Neural progenitor cell (in vitro differentiated cells): ENCODE measurements around the gene UGT1A1. TPM values are rescaled to one million over a fixed set of nuclear protein-coding genes. Genes with fewer than 3 reads are reported as not detected.

Source experiments
- DNase-seq: peaks from one replicate; pipeline ENCODE4 v3.0.0-alpha.2; 2016; ENCODE audit warnings: low spot score
- H2AFZ ChIP-seq: fragments of 200-600 bp; sonication (generic); replicated peaks from 2 replicates; pipeline ENCODE4 v1.6.1; 2016; ENCODE audit warnings: antibody characterized with exemption
- H3F3A ChIP-seq: fragments of 200-600 bp; sonication (generic); 2 replicates; pipeline ENCODE4 v1.6.1; 2016; ENCODE audit warnings: antibody characterized with exemption, low read depth
- H3K27ac ChIP-seq: fragments of 200-600 bp; sonication (generic); 2 replicates; pipeline ENCODE4 v1.5.1; 2016; ENCODE audit warnings: mild to moderate bottlenecking
- H3K27me3 ChIP-seq: fragments of 200-600 bp; sonication (generic); 2 replicates; pipeline ENCODE4 v1.6.1; 2016; ENCODE audit warnings: mild to moderate bottlenecking, moderate library complexity
- H3K36me3 ChIP-seq: fragments of 200-600 bp; sonication (generic); 2 replicates; pipeline ENCODE4 v1.5.1; 2016
- H3K4me1 ChIP-seq: fragments of 200-600 bp; sonication (generic); 2 replicates; pipeline ENCODE4 v1.6.1; 2016; ENCODE audit warnings: mixed run types
- H3K4me2 ChIP-seq: fragments of 200-600 bp; sonication (generic); 2 replicates; pipeline ENCODE4 v1.6.1; 2016
- H3K4me3 ChIP-seq: fragments of 200-600 bp; sonication (generic); 2 replicates; pipeline ENCODE4 v1.5.1; 2016
- H3K79me2 ChIP-seq: fragments of 200-600 bp; sonication (generic); 2 replicates; pipeline ENCODE4 v1.6.1; 2016; ENCODE audit warnings: low read depth
- H3K9ac ChIP-seq: fragments of 200-600 bp; sonication (generic); 2 replicates; pipeline ENCODE4 v1.6.1; 2016
- H3K9me3 ChIP-seq: fragments of 200-600 bp; sonication (generic); 2 replicates; pipeline ENCODE4 v1.5.1; 2016; ENCODE audit warnings: low read depth
- H4K20me1 ChIP-seq: fragments of 200-600 bp; sonication (generic); 2 replicates; pipeline ENCODE4 v1.6.1; 2016; ENCODE audit warnings: low read depth
- H3K27ac Mint-ChIP-seq: 3 replicates; pipeline ENCODE4 v1.8.0; 2021; ENCODE audit warnings: mixed read lengths
- H3K27me3 Mint-ChIP-seq: 2 replicates; pipeline ENCODE4 v1.8.0; 2022; ENCODE audit warnings: low read depth, mild to moderate bottlenecking, inconsistent platforms, moderate library complexity, mixed read lengths; ENCODE audit not compliant: insufficient read depth
- H3K36me3 Mint-ChIP-seq: 3 replicates; pipeline ENCODE4 v1.8.0; 2021; ENCODE audit warnings: mixed read lengths
- H3K4me1 Mint-ChIP-seq: 3 replicates; pipeline ENCODE4 v1.8.0; 2021; ENCODE audit warnings: mixed read lengths
- H3K4me3 Mint-ChIP-seq: 3 replicates; pipeline ENCODE4 v1.8.0; 2021; ENCODE audit warnings: mild to moderate bottlenecking, moderate library complexity, mixed read lengths
- H3K9me3 Mint-ChIP-seq: 3 replicates; pipeline ENCODE4 v1.8.0; 2020; ENCODE audit warnings: mixed read lengths
- CTCF ChIP-seq: fragments of 200-600 bp; sonication (generic); IDR thresholded peaks from 2 replicates; pipeline ENCODE4 v1.5.1; 2017; ENCODE audit warnings: antibody characterized with exemption, mild to moderate bottlenecking
- EZH2 ChIP-seq: fragments of 200-600 bp; sonication (generic); IDR thresholded peaks from 2 replicates; pipeline ENCODE4 v1.6.1; 2017; ENCODE audit warnings: antibody characterized with exemption, mild to moderate bottlenecking, moderate library complexity
- EZH2phosphoT487 ChIP-seq: fragments of 200-600 bp; sonication (generic); IDR thresholded peaks from 2 replicates; pipeline ENCODE4 v1.6.1; 2017; ENCODE audit warnings: antibody characterized with exemption
- total RNA-seq: library from RNA; depleted of rRNA; stranded (reverse); fragments of >200 nt; gene quantifications from 2 replicates; pipeline ENCODE4 v1.2.3, GENCODE V29; 2015; ENCODE audit warnings: low replicate concordance

UGT1A1 gene
- total RNA-seq, 1 donor from 2014 or later: not detected

DNA sequence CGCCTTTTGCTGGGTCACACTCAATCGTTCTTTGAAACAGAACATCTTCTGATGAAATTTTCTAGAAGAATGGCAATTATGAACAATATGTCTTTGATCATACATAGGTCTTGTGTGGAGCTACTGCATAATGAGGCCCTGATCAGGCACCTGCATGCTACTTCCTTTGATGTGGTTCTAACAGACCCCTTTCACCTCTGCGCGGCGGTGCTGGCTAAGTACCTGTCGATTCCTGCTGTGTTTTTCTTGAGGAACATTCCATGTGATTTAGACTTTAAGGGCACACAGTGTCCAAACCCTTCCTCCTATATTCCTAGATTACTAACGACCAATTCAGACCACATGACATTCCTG lies 46.8 kb upstream of the UGT1A1 start:
- peaks cover 3% of the 10 kb centered on the region for H3K27me3 Mint-ChIP-seq

GRCh38 chr2:233714121-233714520 lies 45.9 kb upstream of the UGT1A1 start:
- no peak for DNase-seq
- H2AFZ ChIP-seq: no peak overlapping the region
- no peaks in the 10 kb centered on the region for H3K79me2 ChIP-seq
- H3F3A ChIP-seq: no peaks in the 10 kb centered on the region
- H3K4me1 ChIP-seq: no peaks in the 10 kb centered on the region
- no peaks in the 10 kb centered on the region for H3K9me3 ChIP-seq
- no peaks in the 10 kb centered on the region for H3K27me3 ChIP-seq
- H3K9me3 Mint-ChIP-seq: peaks cover 8% of the 10 kb centered on the region
- no peak overlapping the region for H3K9ac ChIP-seq
- H3K4me3 Mint-ChIP-seq: no peak overlapping the region
- no peak for TF ChIP-seq EZH2
- TF ChIP-seq CTCF: no peak
- no peak for TF ChIP-seq EZH2phosphoT487
- peaks cover 3% of the 10 kb centered on the region for H3K27me3 Mint-ChIP-seq
- H4K20me1 ChIP-seq: no peaks in the 10 kb centered on the region
- H3K4me2 ChIP-seq: no peak overlapping the region
- no peaks in the 10 kb centered on the region for H3K36me3 Mint-ChIP-seq
- peaks cover 5% of the 10 kb centered on the region for H3K4me1 Mint-ChIP-seq
- H3K36me3 ChIP-seq: no peaks in the 10 kb centered on the region
- H3K4me3 ChIP-seq: no peak overlapping the region
- H3K27ac Mint-ChIP-seq: no peak overlapping the region
- no peak overlapping the region for H3K27ac ChIP-seq

More for the DNA sequence above, 46.8 kb upstream of the UGT1A1 start:
- TF ChIP-seq EZH2phosphoT487: no peak
- TF ChIP-seq CTCF: no peak
- TF ChIP-seq EZH2: no peak
- Mint-ChIP-seq H3K36me3 (no peaks in the 10 kb centered on the region), H3K4me3 (no peak overlapping the region), H3K4me1 (peaks cover 5% of the 10 kb centered on the region), H3K27ac (no peak overlapping the region), H3K9me3 (peaks cover 2% of the 10 kb centered on the region)
- Histone ChIP-seq H3F3A (no peaks in the 10 kb centered on the region), H3K9ac (no peak overlapping the region), H3K79me2 (no peaks in the 10 kb centered on the region), H3K4me3 (no peak overlapping the region), H3K36me3 (no peaks in the 10 kb centered on the region), H3K9me3 (no peaks in the 10 kb centered on the region), H4K20me1 (no peaks in the 10 kb centered on the region), H3K27ac (no peak overlapping the region), H3K27me3 (no peaks in the 10 kb centered on the region), H3K4me2 (no peak overlapping the region), H3K4me1 (no peaks in the 10 kb centered on the region), H2AFZ (no peak overlapping the region)
- DNase-seq: no peak

DNA sequence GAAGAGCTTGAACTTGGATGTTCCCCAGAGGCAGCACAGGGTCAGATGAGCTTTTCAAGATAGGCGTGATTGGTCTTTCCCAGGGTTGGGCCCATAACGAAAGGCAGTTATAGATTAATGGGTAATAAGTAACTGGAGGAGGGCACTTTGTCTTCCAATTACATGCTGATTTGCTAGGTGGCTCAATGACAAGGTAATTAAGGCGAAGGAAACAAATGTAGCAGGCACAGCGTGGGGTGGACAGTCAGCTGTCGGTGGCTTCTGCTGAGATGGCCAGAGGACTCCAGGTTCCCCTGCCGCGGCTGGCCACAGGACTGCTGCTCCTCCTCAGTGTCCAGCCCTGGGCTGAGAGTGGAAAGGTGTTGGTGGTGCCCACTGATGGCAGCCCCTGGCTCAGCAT lies 41.5 kb upstream of the UGT1A1 start, which contains the start of gene UGT1A4:
Gene UGT1A4, plus strand, starts transcription at position 185 of the 400 bp plus-strand sequence. Its CDS starts 85 bp downstream, at position 270.
- peaks cover 5% of the 10 kb centered on the region for H3K4me1 Mint-ChIP-seq
- TF ChIP-seq EZH2phosphoT487 (no peak), CTCF (no peak), EZH2 (no peak)
- peaks cover 13% of the 10 kb centered on the region for H3K9me3 Mint-ChIP-seq

More for the DNA sequence above, 41.5 kb upstream of the UGT1A1 start, which contains the start of gene UGT1A4:
- Histone ChIP-seq H4K20me1 (no peaks in the 10 kb centered on the region), H3K36me3 (no peaks in the 10 kb centered on the region), H3K9me3 (no peaks in the 10 kb centered on the region), H3K4me1 (peaks cover 3% of the 10 kb centered on the region), H3K4me2 (no peak within 1 kb of the TSS), H3K79me2 (no peaks in the 10 kb centered on the region), H3F3A (no peaks in the 10 kb centered on the region), H2AFZ (no peak within 1 kb of the TSS), H3K27ac (no peak within 1 kb of the TSS), H3K4me3 (no peak within 1 kb of the TSS), H3K27me3 (no peaks in the 10 kb centered on the region), H3K9ac (no peak within 1 kb of the TSS)
- H3K27ac Mint-ChIP-seq: peak within 1 kb of the TSS; percentile 36
- H3K36me3 Mint-ChIP-seq: no peaks in the 10 kb centered on the region
- no peak for DNase-seq
- H3K27me3 Mint-ChIP-seq: peaks cover 3% of the 10 kb centered on the region
- H3K4me3 Mint-ChIP-seq: no peak within 1 kb of the TSS
